RCC 7860 (cell line): Measurements from ENCODE around the gene EFCAB5.
"Not testable (repeated sequence)": the region's sequence is repeated elsewhere in the genome, so short reads cannot be mapped to it uniquely, and the experiment has no call there.

Experiments used
- DNase-seq: peaks from one replicate; pipeline ENCODE4 v3.0.0-alpha.2; 2015; ENCODE audit warnings: low spot score
- FAIRE-seq: peaks from 2 replicates; lab custom pipeline; 2012; peaks lifted over from hg19 to GRCh38; lab: Jason Lieb, UNC

The EFCAB5 gene

GRCh38 chr17:30091771-30092170 is 150.3 kb downstream of the EFCAB5 start:
- FAIRE-seq: peak; percentile 63
- DNase-seq: peak; percentile 73

- DNase-seq (no peak), FAIRE-seq (no peak)
Observed at GRCh38 chr17:30092886-30093285, 151.5 kb downstream of the EFCAB5 start.

DNA sequence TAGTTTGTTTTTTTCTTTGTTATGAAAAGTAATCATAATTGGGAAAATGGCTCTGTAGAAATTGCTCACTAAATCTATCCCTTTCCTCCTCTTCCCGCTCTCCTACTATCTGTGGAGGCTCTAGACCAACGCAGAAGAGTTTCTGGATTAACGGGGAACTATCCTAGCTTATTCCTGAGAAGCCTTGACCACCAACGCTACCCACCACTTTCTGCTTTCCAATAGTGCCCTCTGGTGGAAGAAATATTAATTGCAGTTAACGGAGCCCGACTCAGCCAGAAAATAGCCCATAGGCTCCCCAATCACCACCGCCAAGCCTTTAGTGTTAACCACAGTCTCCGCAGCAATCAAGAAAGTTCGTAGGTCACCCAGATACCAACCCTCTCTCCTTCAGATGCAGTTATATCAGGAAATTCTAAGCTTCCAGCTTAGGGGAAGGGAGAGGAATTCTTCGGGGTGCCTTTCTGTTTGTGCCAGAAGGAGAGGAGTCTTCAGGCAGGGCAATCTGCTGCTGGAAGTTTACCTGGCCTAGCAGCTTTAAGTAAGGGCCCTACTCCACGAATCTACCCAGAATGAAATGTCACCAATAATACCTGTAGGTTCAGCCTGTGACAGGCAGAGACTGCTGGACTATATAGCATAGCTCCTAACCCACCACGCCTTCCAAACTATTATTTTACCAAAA is 152.2 kb downstream of the EFCAB5 start:
- FAIRE-seq: peak; percentile 30

GRCh38 chr17:30095507-30096244 is 154.2 kb downstream of the EFCAB5 start:
- peak; percentile 76 for FAIRE-seq
- DNase-seq: peak; percentile 58

More for the DNA sequence above, 152.2 kb downstream of the EFCAB5 start:
- peak; percentile 40 for DNase-seq

DNA sequence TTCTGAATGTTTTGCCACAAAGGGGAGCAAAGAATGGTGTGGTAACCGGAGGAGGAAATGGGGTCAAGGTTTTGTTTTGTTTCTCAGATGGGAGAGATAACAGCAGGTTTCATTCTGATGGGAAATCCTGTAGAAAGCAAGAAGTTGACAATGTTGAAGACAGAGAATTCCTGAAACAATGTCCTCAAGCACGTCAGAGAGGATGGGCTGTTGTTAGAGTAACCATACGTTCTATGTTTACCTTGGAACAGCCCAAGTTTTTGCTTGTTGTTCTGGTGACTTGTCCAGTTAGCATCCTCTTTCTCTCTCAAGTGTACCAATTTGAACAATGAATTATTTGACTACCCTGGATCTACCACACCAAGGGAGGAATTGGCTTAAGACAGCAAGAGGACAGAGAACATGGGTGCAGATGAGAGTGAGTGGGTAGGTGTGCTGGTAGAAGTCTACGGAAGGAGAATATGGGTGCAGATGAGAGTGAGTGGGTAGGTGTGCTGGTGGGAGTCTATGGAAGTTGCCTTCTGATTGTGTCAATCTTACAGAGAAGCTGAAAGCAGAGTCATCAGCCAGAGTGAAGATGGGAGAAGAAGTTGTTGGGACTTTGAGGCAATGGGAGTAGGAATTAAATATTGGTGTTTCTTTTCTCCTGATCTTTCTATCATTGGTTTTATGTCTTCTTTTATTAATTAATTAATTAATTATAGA is 160.4 kb downstream of the EFCAB5 start:
- no peak for FAIRE-seq
- DNase-seq: no peak

DNA sequence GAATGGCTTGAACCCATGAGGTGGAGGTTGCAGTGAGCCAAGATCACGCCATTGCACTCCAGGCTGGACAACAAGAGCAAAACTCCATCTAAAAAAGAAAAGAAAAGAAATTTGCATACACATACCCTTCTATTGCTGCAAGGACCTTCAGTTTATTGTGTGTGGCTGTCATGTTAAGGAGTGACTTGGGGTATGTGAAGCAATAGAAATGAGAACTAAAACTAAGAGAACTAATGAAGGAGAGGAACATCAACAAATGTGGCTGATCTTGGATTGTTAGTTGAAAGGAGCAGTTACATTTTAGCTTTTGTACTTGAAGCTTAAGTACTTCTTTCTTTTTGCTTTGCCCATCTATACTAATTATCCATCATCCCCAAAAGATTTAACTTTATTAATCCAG is 162.5 kb downstream of the EFCAB5 start:
- FAIRE-seq (no peak), DNase-seq (no peak)

- FAIRE-seq (peak; percentile 75), DNase-seq (peak; percentile 53)
Observed at GRCh38 chr17:30104575-30105339, 163.3 kb downstream of the EFCAB5 start.

DNA sequence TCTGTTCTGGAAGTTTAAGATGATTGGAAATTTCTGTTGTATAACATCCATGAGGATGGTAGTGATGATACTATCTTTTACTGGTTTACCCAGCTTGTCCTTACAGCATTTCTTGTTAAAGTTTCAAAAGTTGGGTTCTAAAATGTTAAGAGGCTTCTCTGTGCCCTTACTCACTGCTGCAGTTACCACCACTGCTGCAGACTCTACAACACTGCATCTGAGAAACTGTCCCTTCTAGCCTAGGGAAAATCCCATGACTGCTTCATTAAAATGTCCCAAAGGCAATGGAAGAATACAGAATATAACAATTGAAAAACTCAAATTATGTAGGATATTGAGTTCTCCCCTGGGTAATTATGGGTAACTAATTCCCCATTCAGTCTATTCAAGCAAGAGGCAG is 171.4 kb downstream of the EFCAB5 start:
- DNase-seq (no peak), FAIRE-seq (no peak)

GRCh38 chr17:30113213-30113612 is 171.8 kb downstream of the EFCAB5 start:
- DNase-seq: peak; percentile 27
- FAIRE-seq: no peak

GRCh38 chr17:30116345-30116660 is 174.9 kb downstream of the EFCAB5 start:
- FAIRE-seq: no peak
- DNase-seq: no peak

GRCh38 chr17:30116661-30117551 is 175.5 kb downstream of the EFCAB5 start, which contains the start of gene NSRP1:
Gene NSRP1, plus strand, starts transcription at chr17:30116816. Its CDS starts 28 bp downstream, at chr17:30116844.
- DNase-seq (peak; percentile 85), FAIRE-seq (peak; percentile 78)

GRCh38 chr17:30117675-30118081 is 176.2 kb downstream of the EFCAB5 start:
- FAIRE-seq: no peak
- DNase-seq: no peak

DNA sequence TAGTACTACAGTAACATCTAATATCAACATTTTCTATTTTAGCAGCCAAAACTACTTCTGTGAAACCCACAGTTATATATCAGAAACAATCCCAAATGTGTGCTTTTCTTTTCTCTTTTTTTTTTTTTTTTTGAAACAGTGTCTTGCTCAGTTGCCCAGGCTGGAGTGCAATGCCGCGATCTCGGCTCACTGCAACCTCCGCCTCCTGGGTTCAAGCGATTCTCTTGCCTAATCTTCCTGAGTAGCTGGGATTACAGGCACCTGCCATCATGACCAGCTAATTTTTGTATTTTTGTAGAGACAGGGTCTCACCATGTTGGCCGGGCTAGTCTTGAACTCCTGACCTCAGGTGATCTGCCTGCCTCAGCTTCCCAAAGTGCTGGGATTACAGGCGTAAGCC is 177.2 kb downstream of the EFCAB5 start:
- not testable (repeated sequence) for FAIRE-seq, DNase-seq

- FAIRE-seq (no peak), DNase-seq (no peak)
Observed at GRCh38 chr17:30124273-30124796, 182.9 kb downstream of the EFCAB5 start.

DNA sequence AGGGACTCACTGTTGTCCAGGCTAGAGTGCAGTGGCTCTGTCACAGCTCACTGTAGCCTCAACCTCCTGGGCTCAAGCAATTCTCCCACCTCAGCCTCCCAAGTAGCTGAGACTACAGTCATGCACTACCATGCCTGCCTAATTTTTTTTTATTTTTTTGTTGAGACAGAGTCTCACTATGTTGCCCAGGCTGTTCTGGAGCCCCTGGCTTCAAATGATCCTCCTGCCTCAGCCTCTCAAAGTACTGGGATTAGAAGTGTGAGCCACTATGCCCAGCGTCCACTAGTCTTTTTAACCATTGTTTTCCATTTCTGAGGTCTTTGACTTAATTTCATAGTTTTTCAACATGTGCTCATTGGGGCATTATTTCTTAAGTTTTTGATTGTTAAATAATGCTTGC is 188.7 kb downstream of the EFCAB5 start:
- no peak for FAIRE-seq
- no peak for DNase-seq

DNA sequence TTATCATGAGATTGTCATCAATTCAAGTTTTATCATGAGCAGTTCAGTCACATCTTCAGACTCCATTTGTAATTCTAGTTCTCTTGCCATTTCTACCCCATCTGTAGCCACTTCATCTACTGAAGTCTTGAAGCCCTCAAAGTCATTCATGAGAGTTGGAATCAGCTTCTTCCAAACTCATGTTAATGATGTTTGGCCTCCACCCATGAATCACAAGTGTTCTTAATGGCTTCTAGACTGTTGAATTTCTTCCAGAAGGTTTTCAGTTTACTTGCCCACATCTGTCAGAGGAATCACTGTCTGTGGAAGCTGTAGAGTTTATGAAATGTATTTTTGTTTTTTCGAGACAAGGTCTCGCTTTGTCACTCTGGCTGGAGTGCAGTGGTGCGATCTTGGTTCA is 191.2 kb downstream of the EFCAB5 start:
- no peak for FAIRE-seq
- no peak for DNase-seq

DNA sequence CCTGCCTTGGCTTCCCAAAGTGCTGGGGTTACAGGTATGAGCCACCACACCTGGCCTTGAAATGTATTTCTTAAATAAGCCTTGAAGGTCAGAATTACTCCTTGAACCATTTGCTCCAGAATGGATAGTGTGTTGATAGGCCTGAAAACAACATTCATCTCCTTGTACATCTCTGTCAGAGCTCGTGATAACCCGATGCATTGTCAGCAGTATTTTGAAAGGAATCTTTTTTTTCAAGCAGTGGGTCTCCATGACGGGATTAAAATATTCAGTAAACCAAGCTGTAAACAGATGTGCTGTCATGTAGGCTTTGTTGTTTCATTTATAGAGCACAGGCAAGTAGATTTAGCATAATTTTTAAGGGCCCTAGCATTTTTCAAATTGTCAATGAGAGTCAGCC is 191.8 kb downstream of the EFCAB5 start:
- FAIRE-seq (no peak), DNase-seq (no peak)

- DNase-seq (no peak), FAIRE-seq (no peak)
Observed at GRCh38 chr17:30134551-30134950, 193.1 kb downstream of the EFCAB5 start.

GRCh38 chr17:30137158-30137557 is 195.7 kb downstream of the EFCAB5 start:
- FAIRE-seq (no peak), DNase-seq (no peak)

DNA sequence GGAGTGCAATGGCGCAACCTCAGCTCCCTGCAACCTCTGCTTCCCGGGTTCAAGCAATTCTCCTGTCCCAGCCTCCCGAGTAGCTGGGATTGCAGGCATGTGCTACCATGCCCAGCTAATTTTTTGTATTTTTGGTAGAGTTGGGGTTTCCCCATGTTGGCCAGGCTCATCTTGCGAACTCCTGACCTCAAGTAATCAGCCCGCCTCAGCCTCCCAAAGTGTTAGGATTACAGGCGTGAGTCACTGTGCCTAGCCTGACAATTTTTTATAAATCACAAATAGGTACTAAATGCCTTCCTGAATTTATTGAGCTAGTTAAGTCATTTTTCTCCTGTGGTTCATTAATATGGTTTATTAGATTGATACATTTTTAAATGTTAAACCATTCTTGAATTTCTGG is 206.4 kb downstream of the EFCAB5 start:
- DNase-seq: not testable (repeated sequence)
- peak; percentile 71 for FAIRE-seq
